ENCODE data around the gene TGFB1I1. TPM values are rescaled to one million over a fixed set of nuclear protein-coding genes. Genes with fewer than 3 reads are reported as not detected.
"Not testable (repeated sequence)": the region's sequence is repeated elsewhere in the genome, so short reads cannot be mapped to it uniquely, and the experiment has no call there.

Gene TGFB1I1
- total RNA-seq, 2 experiments from 2014 or later: 0.12 TPM; not detected in 1

- H3K27me3 Mint-ChIP-seq (ENCODE audit: low read depth): no peaks in the 10 kb centered on the region
- intact Hi-C loops (cut with micrococcal nuclease): no loop called here
Observed at GRCh38 chr16:31519759-31520431, 47.9 kb downstream of the TGFB1I1 start.

DNA sequence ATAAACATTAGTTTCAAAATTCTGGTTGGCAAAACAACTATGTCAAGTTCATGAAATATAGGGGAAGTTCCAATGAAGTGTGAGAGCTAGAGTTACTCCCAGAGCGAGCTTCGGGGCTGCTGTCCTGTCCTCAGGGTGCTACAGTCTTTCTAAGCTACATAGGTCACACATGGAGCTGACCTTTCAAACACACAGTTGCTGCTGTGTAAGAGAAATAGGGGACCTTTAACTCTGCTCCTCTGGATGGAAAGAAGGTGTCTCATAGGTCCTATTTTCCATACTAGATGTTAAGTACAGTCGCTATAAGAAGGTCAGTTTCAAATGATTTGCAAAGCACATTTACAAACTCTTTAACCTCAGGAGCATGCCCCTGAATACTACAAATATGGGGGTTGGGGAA lies 49.4 kb downstream of the TGFB1I1 start:
- DNase-seq: no peak
- intact Hi-C loops (cut with micrococcal nuclease): no loop called here
- Mint-ChIP-seq H3K36me3 (ENCODE audit: low read depth) (no peaks in the 10 kb centered on the region), H3K4me3 (no peak overlapping the region), H3K27me3 (ENCODE audit: low read depth) (no peaks in the 10 kb centered on the region), H3K27ac (no peak overlapping the region), H3K4me1 (ENCODE audit: low read depth) (no peaks in the 10 kb centered on the region), H3K9me3 (no peaks in the 10 kb centered on the region)
- CTCF ChIA-PET: no interaction called here

More at GRCh38 chr16:31519759-31520431, 47.9 kb downstream of the TGFB1I1 start:
- no peaks in the 10 kb centered on the region for H3K9me3 Mint-ChIP-seq
- no peaks in the 10 kb centered on the region for H3K36me3 Mint-ChIP-seq (ENCODE audit: low read depth)
- CTCF ChIA-PET: interaction anchor here (0.5 kb wide), 1 partner anchor 312 kb away, joined by 3 read pairs; no protein-coding TSS in a partner anchor
- H3K4me1 Mint-ChIP-seq (ENCODE audit: low read depth): no peaks in the 10 kb centered on the region
- no peak overlapping the region for H3K27ac Mint-ChIP-seq
- no peak for DNase-seq
- no peak overlapping the region for H3K4me3 Mint-ChIP-seq

- CTCF ChIA-PET: no interaction called here
- DNase-seq: no peak
Observed at GRCh38 chr16:31522071-31522470, 50.1 kb downstream of the TGFB1I1 start.

DNA sequence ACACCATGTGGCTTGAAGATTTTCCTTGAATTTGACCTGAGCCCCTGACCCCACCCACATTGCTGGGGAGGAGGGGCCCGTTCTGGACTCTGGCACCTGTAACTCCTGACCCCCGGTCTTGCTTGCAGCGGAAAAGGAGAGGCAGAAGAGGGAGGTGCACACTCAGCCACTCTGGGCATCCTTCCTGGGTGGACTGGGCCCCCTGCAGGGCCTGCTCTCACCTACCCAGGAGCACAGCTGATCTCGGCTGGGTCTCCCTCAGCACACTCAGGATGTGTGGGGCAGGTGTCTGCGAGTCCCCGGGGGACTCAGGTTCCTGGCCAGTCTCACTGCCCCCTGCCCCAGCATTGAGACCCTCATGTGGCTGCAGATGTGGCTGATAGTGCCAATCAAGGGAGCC lies 51.8 kb downstream of the TGFB1I1 start:
- CTCF ChIA-PET; DNase-seq; H3K9me3 Mint-ChIP-seq; intact Hi-C loops (cut with micrococcal nuclease); H3K4me3 Mint-ChIP-seq; H3K36me3 Mint-ChIP-seq (ENCODE audit: low read depth); H3K27me3 Mint-ChIP-seq (ENCODE audit: low read depth); H3K27ac Mint-ChIP-seq: not testable (repeated sequence)
- peaks cover 13% of the 10 kb centered on the region for H3K4me1 Mint-ChIP-seq (ENCODE audit: low read depth)

More at GRCh38 chr16:31522071-31522470, 50.1 kb downstream of the TGFB1I1 start:
- Mint-ChIP-seq H3K4me3 (no peak overlapping the region), H3K27ac (no peak overlapping the region), H3K4me1 (ENCODE audit: low read depth) (no peaks in the 10 kb centered on the region), H3K9me3 (no peaks in the 10 kb centered on the region), H3K27me3 (ENCODE audit: low read depth) (no peaks in the 10 kb centered on the region), H3K36me3 (ENCODE audit: low read depth) (no peaks in the 10 kb centered on the region)
- intact Hi-C loops (cut with micrococcal nuclease): no loop called here

GRCh38 chr16:31525113-31525512 lies 53.2 kb downstream of the TGFB1I1 start:
- CTCF ChIA-PET: no interaction called here
- intact Hi-C loops (cut with micrococcal nuclease): loop anchor here (5.0 kb wide), 1 partner anchor 342 kb away; no protein-coding TSS in a partner anchor
- Mint-ChIP-seq H3K36me3 (ENCODE audit: low read depth) (no peaks in the 10 kb centered on the region), H3K27me3 (ENCODE audit: low read depth) (peaks cover 6% of the 10 kb centered on the region), H3K4me1 (ENCODE audit: low read depth) (peaks cover 21% of the 10 kb centered on the region), H3K4me3 (no peak overlapping the region), H3K27ac (no peak overlapping the region), H3K9me3 (no peaks in the 10 kb centered on the region)
- no peak for DNase-seq

Other genes starting within 250 kb of the TGFB1I1 start
- gene ITGAM, start 212.2 kb upstream of the TGFB1I1 start, total RNA-seq: under 1 TPM; 0.37 to 0.67 TPM
- gene ITGAX, start 117.0 kb upstream of the TGFB1I1 start, total RNA-seq: 1 to 10 TPM; 2.4 to 2.9 TPM
- not detected for gene ITGAD, start 78.8 kb upstream of the TGFB1I1 start, total RNA-seq
- gene COX6A2, start 43.8 kb upstream of the TGFB1I1 start, total RNA-seq: not detected
- gene ZNF843, start 29.4 kb upstream of the TGFB1I1 start, total RNA-seq: under 1 TPM; 0.12 to 0.14 TPM
- gene ARMC5, start 12.7 kb upstream of the TGFB1I1 start, total RNA-seq: 1 to 10 TPM; 6.3 to 6.7 TPM
- not detected for gene SLC5A2, start 11.0 kb downstream of the TGFB1I1 start, total RNA-seq
- gene RUSF1, start 36.2 kb downstream of the TGFB1I1 start, total RNA-seq: 10 to 100 TPM; 24.0 to 26.0 TPM
- gene AHSP, start 55.7 kb downstream of the TGFB1I1 start, total RNA-seq: not detected